AG09309 (cell line): ENCODE measurements around the gene PLEKHA7.
"Not testable (repeated sequence)": the region's sequence is repeated elsewhere in the genome, so short reads cannot be mapped to it uniquely, and the experiment has no call there.

ENCODE experiments used
- DNase-seq: peaks from one replicate; pipeline ENCODE4 v3.0.0-alpha.2; 2010; ENCODE audit warnings: low read depth
- H3K4me3 ChIP-seq: 2 replicates; pipeline ENCODE4 v1.5.1; 2011; ENCODE audit warnings: mild to moderate bottlenecking, low read depth, low read length, moderate library complexity; ENCODE audit not compliant: control insufficient read depth
- TF ChIP-seq, protein P1 (sequence below): IDR thresholded peaks from 2 replicates; pipeline ENCODE4 v1.5.1; 2011; ENCODE audit warnings: mild to moderate bottlenecking, low read depth, low read length, inconsistent platforms; ENCODE audit not compliant: insufficient read depth, control insufficient read depth; ENCODE audit errors: missing control alignments

Gene PLEKHA7

DNA sequence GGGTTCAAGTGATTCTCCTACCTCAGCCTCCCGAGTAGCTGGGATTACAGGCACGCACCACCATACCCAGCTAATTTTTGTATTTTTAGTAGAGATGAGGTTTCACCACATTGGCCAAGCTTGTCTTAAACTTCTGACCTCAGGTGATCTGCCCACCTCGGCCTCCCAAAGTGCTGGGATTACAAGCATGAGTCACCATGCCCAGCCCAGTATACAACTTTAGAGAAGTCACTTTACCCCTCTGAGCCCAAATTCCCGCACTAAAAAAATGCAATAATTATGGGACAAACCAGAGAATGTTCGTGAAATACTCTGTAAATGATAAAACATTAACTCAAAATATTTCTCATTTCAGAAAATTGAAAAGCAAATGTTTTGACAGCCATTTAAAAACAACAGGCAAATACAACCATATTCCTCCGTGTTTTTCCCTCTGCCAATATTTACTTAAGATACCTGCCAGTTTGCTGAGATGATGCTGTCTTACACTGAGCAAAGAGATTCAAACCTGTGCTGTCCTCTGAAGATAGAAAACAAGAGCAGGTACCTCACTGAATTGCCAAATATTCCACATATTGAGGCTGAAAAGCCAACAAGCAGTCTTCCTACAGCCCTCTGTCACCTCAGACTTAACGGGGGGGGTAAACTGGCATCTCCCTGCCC is 9.6 kb downstream of the PLEKHA7 start:
- no peak for DNase-seq
- TF ChIP-seq, protein P1, sequence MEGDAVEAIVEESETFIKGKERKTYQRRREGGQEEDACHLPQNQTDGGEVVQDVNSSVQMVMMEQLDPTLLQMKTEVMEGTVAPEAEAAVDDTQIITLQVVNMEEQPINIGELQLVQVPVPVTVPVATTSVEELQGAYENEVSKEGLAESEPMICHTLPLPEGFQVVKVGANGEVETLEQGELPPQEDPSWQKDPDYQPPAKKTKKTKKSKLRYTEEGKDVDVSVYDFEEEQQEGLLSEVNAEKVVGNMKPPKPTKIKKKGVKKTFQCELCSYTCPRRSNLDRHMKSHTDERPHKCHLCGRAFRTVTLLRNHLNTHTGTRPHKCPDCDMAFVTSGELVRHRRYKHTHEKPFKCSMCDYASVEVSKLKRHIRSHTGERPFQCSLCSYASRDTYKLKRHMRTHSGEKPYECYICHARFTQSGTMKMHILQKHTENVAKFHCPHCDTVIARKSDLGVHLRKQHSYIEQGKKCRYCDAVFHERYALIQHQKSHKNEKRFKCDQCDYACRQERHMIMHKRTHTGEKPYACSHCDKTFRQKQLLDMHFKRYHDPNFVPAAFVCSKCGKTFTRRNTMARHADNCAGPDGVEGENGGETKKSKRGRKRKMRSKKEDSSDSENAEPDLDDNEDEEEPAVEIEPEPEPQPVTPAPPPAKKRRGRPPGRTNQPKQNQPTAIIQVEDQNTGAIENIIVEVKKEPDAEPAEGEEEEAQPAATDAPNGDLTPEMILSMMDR, result no peak
- H3K4me3 ChIP-seq, result no peak overlapping the region

DNA sequence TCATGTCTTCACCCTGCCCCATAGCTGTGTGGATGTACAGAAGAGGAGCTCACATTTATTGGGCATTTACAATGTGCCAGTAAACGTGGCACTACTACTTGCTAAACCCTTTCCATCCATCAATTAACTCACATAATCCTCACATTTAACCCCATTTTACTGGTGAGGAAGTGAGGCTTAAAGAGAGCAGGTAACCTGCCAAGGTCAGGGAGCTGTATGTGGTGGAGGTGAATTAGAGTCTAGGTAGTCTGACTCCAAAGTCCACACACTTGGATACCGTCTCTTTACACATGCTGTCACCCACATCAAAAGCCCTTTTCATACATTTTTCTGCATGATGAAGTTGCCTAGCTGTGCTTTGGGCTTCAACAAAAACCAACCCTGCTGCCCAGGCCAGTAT is 10.8 kb downstream of the PLEKHA7 start:
- TF ChIP-seq, protein P1, result no peak
- H3K4me3 ChIP-seq, result no peak overlapping the region

DNA sequence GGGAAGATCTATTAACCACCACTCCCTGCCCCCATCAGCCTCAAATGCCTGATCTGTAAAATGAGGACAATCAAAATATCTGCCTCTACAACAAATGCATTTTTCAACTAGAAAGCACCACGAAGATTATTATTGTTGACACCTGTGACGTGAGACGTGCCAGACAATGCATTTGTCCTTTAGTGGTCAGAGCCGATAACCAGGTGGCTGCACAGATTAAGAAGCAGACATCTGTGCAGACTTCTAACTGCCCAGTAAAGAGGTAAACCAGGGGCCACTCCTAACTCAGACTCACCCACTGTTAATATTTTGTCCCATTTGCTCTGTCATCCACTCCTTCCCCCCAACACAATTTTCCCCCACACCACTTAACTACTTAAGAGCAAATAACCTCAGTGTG is 11.7 kb downstream of the PLEKHA7 start:
- DNase-seq, result no peak
- TF ChIP-seq, protein P1, result no peak

More for the DNA sequence above, 10.8 kb downstream of the PLEKHA7 start:
- DNase-seq, result no peak

DNA sequence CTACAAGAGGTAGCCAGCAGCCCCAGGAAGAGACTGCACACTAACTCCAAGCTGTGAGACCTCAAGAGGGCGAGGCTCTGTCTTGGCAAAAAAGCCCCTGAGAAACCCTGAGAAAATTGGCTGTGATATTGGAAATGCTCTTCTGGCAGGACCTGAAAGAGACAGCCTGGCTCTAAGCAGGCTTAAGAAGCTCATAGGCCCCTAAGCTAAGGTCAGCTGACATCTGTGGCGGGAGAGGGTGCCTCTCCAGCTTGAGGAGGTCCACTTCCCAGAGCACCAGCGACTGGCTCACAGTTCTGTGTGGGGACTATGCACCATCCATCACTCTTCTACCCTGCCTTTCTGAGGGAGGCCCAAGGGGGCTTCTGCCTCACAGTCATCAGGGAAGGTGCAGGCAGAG is 12.4 kb downstream of the PLEKHA7 start:
- H3K4me3 ChIP-seq, result no peak overlapping the region
- DNase-seq, result no peak
- TF ChIP-seq, protein P1, result no peak

More for the DNA sequence above, 11.7 kb downstream of the PLEKHA7 start:
- no peak overlapping the region for H3K4me3 ChIP-seq

DNA sequence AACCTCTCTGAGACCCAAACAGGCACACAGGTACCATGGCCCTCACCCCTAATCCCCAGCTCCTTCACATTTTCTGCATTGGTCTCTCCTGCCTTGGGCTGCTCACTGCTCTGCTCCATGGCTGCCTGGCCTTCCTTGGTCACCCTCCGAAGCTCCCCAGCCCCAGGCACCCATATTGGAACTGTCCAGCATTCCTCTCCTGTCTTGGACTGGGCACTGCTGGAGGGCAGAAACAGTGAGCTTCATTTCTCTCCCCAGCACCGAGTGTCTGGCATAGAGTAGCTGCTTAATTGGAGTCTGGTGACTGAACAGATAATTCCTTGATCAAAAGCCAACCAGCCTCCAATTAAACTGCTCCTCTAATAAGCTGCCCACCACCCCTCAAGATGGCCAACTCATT is 13.2 kb downstream of the PLEKHA7 start:
- no peak for DNase-seq
- H3K4me3 ChIP-seq, result no peak overlapping the region
- TF ChIP-seq, protein P1, result no peak

DNA sequence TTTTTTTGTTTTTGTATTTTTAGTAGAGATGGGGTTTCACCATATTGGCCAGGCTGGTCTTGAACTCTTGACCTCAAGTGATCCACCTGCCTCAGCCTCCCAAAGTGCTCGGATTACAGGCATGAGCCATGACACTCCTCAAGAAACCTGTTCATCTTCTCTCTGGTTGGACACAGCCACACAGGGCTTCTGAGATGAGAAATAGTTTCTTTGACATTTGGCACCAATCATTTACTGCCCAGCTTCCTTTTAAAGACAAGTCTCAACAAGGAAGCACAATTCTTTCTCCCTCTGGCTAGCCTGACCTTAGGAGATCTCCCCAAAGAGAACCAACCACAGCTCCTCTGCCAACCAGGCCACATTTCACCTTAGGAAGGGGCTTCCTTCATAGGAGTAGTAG is 14.0 kb downstream of the PLEKHA7 start:
- not testable (repeated sequence) for H3K4me3 ChIP-seq, DNase-seq

DNA sequence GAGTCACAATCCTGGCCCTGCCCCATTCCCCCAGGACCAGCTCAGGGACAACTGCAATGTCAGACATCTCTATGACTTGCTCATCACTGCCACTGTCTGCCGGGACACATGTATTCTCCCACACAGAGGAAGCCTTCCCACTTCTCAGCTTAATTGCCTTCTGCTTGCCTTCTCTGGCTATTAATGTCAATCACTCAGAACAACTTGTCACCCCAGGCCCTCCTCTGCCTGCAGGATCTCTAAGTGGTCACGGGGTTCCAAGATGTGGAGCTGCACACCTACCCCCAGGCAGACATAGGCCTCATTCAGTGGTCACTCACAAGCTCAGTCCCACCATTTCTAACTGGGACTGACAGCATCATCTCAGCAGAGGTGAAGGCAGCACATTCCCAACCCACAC is 15.1 kb downstream of the PLEKHA7 start:
- DNase-seq, result no peak
- TF ChIP-seq, protein P1, result no peak
- H3K4me3 ChIP-seq, result no peak overlapping the region
